Amygdala (tissue), 56 donors: ENCODE data around the gene LY9.
A peak's percentile ranks its signal among the peaks of the same experiment; 100 is the strongest.

Experiments
- DNase-seq, 56 donors: peaks; one replicate each; lab custom pipeline; 2025; lab: John Stamatoyannopoulos, UW

LY9 gene

GRCh38 chr1:160830321-160831153 is 34.6 kb downstream of the LY9 start:
- peak in 4 of 56 donors; percentile 1 to 13 (median 6) for DNase-seq

- DNase-seq: no peak
Observed at GRCh38 chr1:160834945-160835565, 39.1 kb downstream of the LY9 start.

- DNase-seq: no peak
Observed at GRCh38 chr1:160835751-160836150, 39.8 kb downstream of the LY9 start.

- DNase-seq: no peak
Observed at GRCh38 chr1:160836561-160836960, 40.6 kb downstream of the LY9 start.

GRCh38 chr1:160836981-160837557 is 41.1 kb downstream of the LY9 start:
- DNase-seq: no peak

- DNase-seq: peak in 10 of 56 donors; percentile 4 to 40 (median 11)
Observed at GRCh38 chr1:160837558-160838205, 41.7 kb downstream of the LY9 start.

- DNase-seq: no peak
Observed at GRCh38 chr1:160838888-160839287, 42.9 kb downstream of the LY9 start.

- DNase-seq: no peak
Observed at GRCh38 chr1:160839746-160840145, 43.8 kb downstream of the LY9 start.

- no peak for DNase-seq
Observed at GRCh38 chr1:160841079-160841478, 45.1 kb downstream of the LY9 start.

- DNase-seq: no peak
Observed at GRCh38 chr1:160844447-160845232, 48.7 kb downstream of the LY9 start.

GRCh38 chr1:160846281-160846680 is 50.3 kb downstream of the LY9 start:
- no peak for DNase-seq

GRCh38 chr1:160850541-160850940 is 54.6 kb downstream of the LY9 start:
- DNase-seq: no peak

- no peak for DNase-seq
Observed at GRCh38 chr1:160850993-160851392, 55.0 kb downstream of the LY9 start.

- DNase-seq: no peak
Observed at GRCh38 chr1:160853014-160853413, 57.0 kb downstream of the LY9 start.

- no peak for DNase-seq
Observed at GRCh38 chr1:160853754-160854153, 57.8 kb downstream of the LY9 start.

GRCh38 chr1:160855181-160855981 is 59.4 kb downstream of the LY9 start:
- no peak for DNase-seq

- no peak for DNase-seq
Observed at GRCh38 chr1:160858097-160858496, 62.1 kb downstream of the LY9 start.

- DNase-seq: no peak
Observed at GRCh38 chr1:160858507-160858906, 62.5 kb downstream of the LY9 start.

- no peak for DNase-seq
Observed at GRCh38 chr1:160859166-160859565, 63.2 kb downstream of the LY9 start.
